Cortex of kidney (tissue), 1 donor: ENCODE measurements around the gene LRRC10.

ENCODE experiments used
- DNase-seq: peaks from one replicate; lab custom pipeline; 2025; lab: John Stamatoyannopoulos, UW

The LRRC10 gene

GRCh38 chr12:69569236-69569635 is 41.5 kb downstream of the LRRC10 start:
- DNase-seq: no peak

GRCh38 chr12:69566603-69567002 is 44.1 kb downstream of the LRRC10 start:
- DNase-seq: no peak

GRCh38 chr12:69563166-69563762 is 47.4 kb downstream of the LRRC10 start:
- no peak for DNase-seq
